Measurements from ENCODE around the gene KLF7.

The KLF7 gene

GRCh38 chr2:207138627-207139297 lies 27.0 kb downstream of the KLF7 start:
- TF ChIP-seq ZFX (IDR thresholded peaks at IDR 0.05; ENCODE audit: borderline replicate concordance) (no peak), CTCF (IDR thresholded peaks at IDR 0.05) (no peak)
- no peak overlapping the region for H3K27ac ChIP-seq

GRCh38 chr2:207137596-207138337 lies 28.0 kb downstream of the KLF7 start:
- no peak for TF ChIP-seq CTCF (IDR thresholded peaks at IDR 0.05)
- no peak for TF ChIP-seq ZFX (IDR thresholded peaks at IDR 0.05; ENCODE audit: borderline replicate concordance)
- H3K27ac ChIP-seq = no peak overlapping the region

GRCh38 chr2:207136874-207137273 lies 28.9 kb downstream of the KLF7 start:
- no peak overlapping the region for H3K27ac ChIP-seq
- TF ChIP-seq ZFX (IDR thresholded peaks at IDR 0.05; ENCODE audit: borderline replicate concordance) (no peak), CTCF (IDR thresholded peaks at IDR 0.05) (no peak)

- H3K27ac ChIP-seq = no peak overlapping the region
- no peak for TF ChIP-seq CTCF (IDR thresholded peaks at IDR 0.05)
- TF ChIP-seq ZFX (IDR thresholded peaks at IDR 0.05; ENCODE audit: borderline replicate concordance) = no peak
These were observed 29.8 kb downstream of the KLF7 start for GRCh38 chr2:207135801-207136457.

GRCh38 chr2:207135340-207135739 lies 30.4 kb downstream of the KLF7 start:
- TF ChIP-seq CTCF (IDR thresholded peaks at IDR 0.05) = no peak
- no peak for TF ChIP-seq ZFX (IDR thresholded peaks at IDR 0.05; ENCODE audit: borderline replicate concordance)
- no peak overlapping the region for H3K27ac ChIP-seq

GRCh38 chr2:207133820-207134519 lies 31.8 kb downstream of the KLF7 start:
- H3K27ac ChIP-seq = no peak overlapping the region
- TF ChIP-seq CTCF (IDR thresholded peaks at IDR 0.05) = no peak
- TF ChIP-seq ZFX (IDR thresholded peaks at IDR 0.05; ENCODE audit: borderline replicate concordance) = no peak

Measured in 22Rv1 (cell line).